Measurements from ENCODE around the gene SCN10A.

SCN10A gene

GRCh38 chr3:38652934-38653333 lies 163.1 kb downstream of the SCN10A start:
- no peak for DNase-seq

DNA sequence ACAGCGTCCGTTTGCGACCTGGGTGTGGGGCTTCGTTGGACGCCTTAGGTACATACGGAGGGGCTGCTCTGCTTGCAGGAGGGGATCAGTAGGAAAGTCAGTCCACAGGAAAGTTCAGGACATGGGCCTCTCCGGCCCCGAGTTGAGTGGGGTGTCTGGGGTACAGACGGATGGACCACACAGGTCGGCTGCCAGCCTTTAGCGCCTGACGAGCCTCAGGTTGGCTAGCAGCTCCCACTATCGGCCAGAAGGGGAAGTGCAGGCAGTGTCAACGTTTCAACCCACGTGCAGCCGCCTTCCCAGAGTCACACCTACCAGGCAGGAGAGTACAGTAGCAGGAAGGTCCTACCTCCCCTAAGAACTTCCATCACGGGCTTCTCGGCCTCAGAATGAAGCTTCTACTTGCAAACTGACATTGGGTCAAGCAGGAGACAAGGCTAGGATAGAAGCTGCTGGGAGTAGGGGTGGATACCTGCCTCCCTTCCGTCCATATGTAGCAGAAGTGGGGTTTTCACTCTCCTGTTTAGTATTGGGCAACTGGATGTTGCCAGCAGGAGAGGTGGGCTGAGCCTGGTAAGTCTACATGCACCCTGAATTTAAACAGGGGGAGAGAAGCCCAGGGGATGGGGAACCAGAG lies 164.7 kb downstream of the SCN10A start:
- DNase-seq = peak in 24 of 56 donors; percentile 14 to 62 (median 26)

DNA sequence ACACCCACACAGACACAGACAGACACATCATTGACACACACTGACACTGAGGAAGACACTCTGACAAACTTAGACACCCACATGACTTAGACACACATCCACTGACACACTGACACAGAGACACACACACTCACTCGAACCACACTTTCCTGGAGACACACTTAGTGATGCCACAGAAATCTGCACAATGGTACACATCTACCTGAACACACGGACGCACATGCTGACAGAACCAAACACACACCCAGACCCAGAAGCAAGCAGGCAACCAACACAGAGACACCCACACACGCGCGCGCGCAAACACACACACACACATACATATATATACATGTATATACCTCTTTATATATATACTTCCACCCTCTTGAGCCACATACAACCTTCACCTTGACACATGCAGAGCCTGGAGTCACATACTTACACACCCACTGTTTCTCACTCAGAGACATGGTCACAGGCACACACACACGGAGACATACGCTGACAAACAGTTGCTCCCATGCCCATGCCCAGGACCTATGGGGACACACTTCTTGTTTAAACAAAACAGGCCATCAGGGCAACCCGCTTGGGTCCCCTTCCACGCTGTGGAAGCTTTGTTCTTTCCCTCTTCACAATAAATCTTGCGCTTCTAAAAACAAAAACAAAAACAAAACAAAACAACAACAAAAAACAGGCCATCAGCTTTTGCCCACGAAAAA lies 165.6 kb downstream of the SCN10A start:
- no peak for DNase-seq

- peak in 14 of 56 donors; percentile 11 to 59 (median 24) for DNase-seq
Observed at GRCh38 chr3:38649500-38650247, 166.3 kb downstream of the SCN10A start, which contains the start of gene SCN5A. Gene SCN5A, minus strand, starts transcription at chr3:38649687. Its CDS starts 16,380 bp downstream, at chr3:38633307.

DNA sequence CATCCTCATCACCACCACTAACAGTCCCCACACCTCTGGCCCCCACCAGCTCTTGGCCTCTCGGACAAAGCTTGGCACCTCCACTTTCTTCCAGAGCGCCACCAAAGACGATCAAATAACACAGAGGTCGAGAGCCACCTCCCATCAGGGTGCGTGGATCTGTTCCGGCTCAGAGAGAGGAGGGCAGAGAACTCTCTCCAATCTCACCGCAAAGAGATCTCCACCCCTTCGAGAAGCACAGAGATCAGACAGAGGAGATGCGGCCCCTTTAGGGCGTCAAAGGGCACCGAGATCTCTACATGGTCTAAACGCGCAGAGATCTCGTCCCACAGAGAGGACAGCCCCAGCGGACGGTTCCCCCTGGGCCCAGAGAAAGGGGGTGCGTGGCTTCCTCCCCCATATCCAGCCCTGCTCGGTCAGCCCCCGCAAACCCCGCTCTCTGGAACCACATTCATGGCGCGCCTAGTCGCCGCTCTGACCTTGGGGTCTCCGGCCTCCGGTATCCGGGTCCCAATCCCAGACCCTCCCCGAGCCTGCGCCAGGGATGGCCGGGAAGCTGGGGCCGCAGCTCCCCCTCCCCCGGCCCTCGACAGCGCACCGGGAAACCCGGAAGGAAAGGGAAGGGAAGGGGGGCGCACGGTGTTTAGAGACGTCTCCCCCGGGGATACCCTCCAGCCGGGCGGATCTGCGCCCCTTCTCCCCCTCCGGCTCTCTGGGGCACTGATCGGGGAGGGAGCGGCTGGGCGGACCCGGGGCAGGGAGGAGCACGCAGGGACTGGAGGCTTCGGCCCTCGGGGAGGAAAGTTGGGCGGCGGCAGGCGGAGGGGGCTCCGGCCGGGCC lies 167.1 kb downstream of the SCN10A start:
- DNase-seq = no peak

DNA sequence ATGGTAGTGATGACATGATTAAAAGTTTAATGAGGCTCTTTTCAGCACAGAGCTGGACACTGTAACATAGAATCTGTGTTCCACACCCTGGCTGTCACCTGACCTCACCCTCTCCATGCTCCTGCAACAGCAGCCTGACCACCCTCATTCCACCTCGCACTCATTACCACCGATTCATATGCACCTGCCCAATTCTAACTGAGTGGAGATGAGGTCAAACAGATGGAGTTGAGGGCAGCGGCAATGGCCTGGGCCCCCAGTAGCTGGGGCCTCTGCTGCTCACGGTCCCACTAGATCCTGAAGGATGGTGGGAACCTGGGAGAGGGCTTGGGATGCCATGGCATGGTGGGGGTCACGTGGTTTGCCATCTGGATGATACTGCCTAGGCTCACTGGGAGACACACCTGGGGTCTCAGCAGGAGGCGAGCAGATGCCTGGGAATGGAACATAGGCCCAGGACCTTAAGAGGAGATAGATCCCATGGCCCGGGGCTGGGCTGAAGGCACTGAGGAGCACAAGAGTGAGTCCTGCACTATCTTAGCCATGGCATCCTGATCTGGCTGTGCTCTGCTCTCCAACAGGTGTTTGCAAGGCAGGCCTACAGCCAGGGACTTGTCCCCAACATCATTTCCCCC lies 167.9 kb downstream of the SCN10A start:
- no peak for DNase-seq

- DNase-seq = no peak
Observed at GRCh38 chr3:38647217-38647970, 168.6 kb downstream of the SCN10A start.
